KMS-11 (cell line): ENCODE results near the gene ELOA.
"Not testable (repeated sequence)": the region's sequence is repeated elsewhere in the genome, so short reads cannot be mapped to it uniquely, and the experiment has no call there.

Experiments
- H2AFZ ChIP-seq: fragments of 200-600 bp; sonication (generic); 2 replicates; pipeline ENCODE4 v1.6.1; 2016; ENCODE audit warnings: antibody characterized with exemption, mixed run types, low read depth
- H3K27ac ChIP-seq: fragments of 200-600 bp; sonication (generic); 2 replicates; pipeline ENCODE4 v1.6.1; 2016; ENCODE audit warnings: mild to moderate bottlenecking, mixed run types
- H3K27me3 ChIP-seq: fragments of 200-600 bp; sonication (generic); 2 replicates; pipeline ENCODE4 v1.6.1; 2017; ENCODE audit warnings: mild to moderate bottlenecking, low read depth, mixed run types, moderate library complexity; ENCODE audit not compliant: insufficient read depth
- H3K36me3 ChIP-seq: fragments of 200-600 bp; sonication (generic); 2 replicates; pipeline ENCODE4 v1.6.1; 2017; ENCODE audit warnings: mild to moderate bottlenecking, mixed run types; ENCODE audit not compliant: insufficient read depth
- H3K4me1 ChIP-seq: fragments of 200-600 bp; sonication (generic); 2 replicates; pipeline ENCODE4 v1.6.1; 2016; ENCODE audit warnings: mild to moderate bottlenecking, low read depth, mixed run types; ENCODE audit not compliant: poor library complexity, severe bottlenecking
- H3K4me2 ChIP-seq: fragments of 200-600 bp; sonication (generic); 2 replicates; pipeline ENCODE4 v1.7.0; 2016; ENCODE audit warnings: mild to moderate bottlenecking, mixed run types
- H3K4me3 ChIP-seq: fragments of 200-600 bp; sonication (generic); IDR thresholded peaks from 2 replicates; pipeline ENCODE4 v1.6.1; 2017; ENCODE audit warnings: low read depth, low read length, mixed read lengths; ENCODE audit not compliant: insufficient read depth
- H3K79me2 ChIP-seq: fragments of 200-600 bp; sonication (generic); 2 replicates; pipeline ENCODE4 v1.6.1; 2016; ENCODE audit warnings: low read depth, mixed run types; ENCODE audit not compliant: insufficient read depth
- H3K9ac ChIP-seq: fragments of 200-600 bp; sonication (generic); 2 replicates; pipeline ENCODE4 v1.6.1; 2016; ENCODE audit warnings: mild to moderate bottlenecking, mixed run types
- H4K20me1 ChIP-seq: fragments of 200-600 bp; sonication (generic); 2 replicates; pipeline ENCODE4 v1.6.1; 2016; ENCODE audit warnings: mild to moderate bottlenecking, mixed run types; ENCODE audit not compliant: insufficient read depth
- CTCF ChIP-seq: fragments of 200-600 bp; sonication (generic); conservative IDR thresholded peaks from 2 replicates; pipeline ENCODE4 v1.6.1; 2017; ENCODE audit warnings: low read depth, mild to moderate bottlenecking, antibody characterized with exemption, low read length, moderate library complexity, mixed read lengths

The ELOA gene

GRCh38 chr1:23727362-23727811, 15.9 kb upstream of the ELOA start:
- Histone ChIP-seq H3K27ac (no peak overlapping the region), H3K79me2 (no peaks in the 10 kb centered on the region), H3K4me1 (peaks cover 43% of the 10 kb centered on the region), H4K20me1 (no peaks in the 10 kb centered on the region), H3K27me3 (no peaks in the 10 kb centered on the region), H3K36me3 (no peaks in the 10 kb centered on the region), H3K9ac (no peak overlapping the region), H3K4me3 (no peak overlapping the region), H2AFZ (no peak overlapping the region), H3K4me2 (no peak overlapping the region)
- no peak for TF ChIP-seq CTCF

- peak overlapping the region; percentile 53 for H3K4me2 ChIP-seq
- peaks cover 83% of the 10 kb centered on the region for H3K4me1 ChIP-seq
- no peak overlapping the region for H3K27ac ChIP-seq
- H2AFZ ChIP-seq: no peak overlapping the region
- H3K9ac ChIP-seq: no peak overlapping the region
- no peaks in the 10 kb centered on the region for H3K27me3 ChIP-seq
- no peak overlapping the region for H3K4me3 ChIP-seq
- H4K20me1 ChIP-seq: no peaks in the 10 kb centered on the region
- no peaks in the 10 kb centered on the region for H3K36me3 ChIP-seq
- no peaks in the 10 kb centered on the region for H3K79me2 ChIP-seq
- TF ChIP-seq CTCF: no peak
These were observed 10.7 kb upstream of the ELOA start for GRCh38 chr1:23732363-23733224.

GRCh38 chr1:23733281-23733680, 10.0 kb upstream of the ELOA start:
- not testable (repeated sequence) for H4K20me1 ChIP-seq, H3K4me3 ChIP-seq, H3K36me3 ChIP-seq, H3K27me3 ChIP-seq, H3K27ac ChIP-seq, H3K9ac ChIP-seq, H2AFZ ChIP-seq, H3K79me2 ChIP-seq
- Histone ChIP-seq H3K4me2 (peak overlapping the region; percentile 53), H3K4me1 (peaks cover 83% of the 10 kb centered on the region)

GRCh38 chr1:23736437-23737134, 6.7 kb upstream of the ELOA start:
- peaks cover 68% of the 10 kb centered on the region for H3K4me1 ChIP-seq
- H3K9ac ChIP-seq: no peak overlapping the region
- H4K20me1 ChIP-seq: no peaks in the 10 kb centered on the region
- H3K4me2 ChIP-seq: peak overlapping the region; percentile 67
- TF ChIP-seq CTCF: no peak
- H3K27me3 ChIP-seq: no peaks in the 10 kb centered on the region
- no peak overlapping the region for H2AFZ ChIP-seq
- no peak overlapping the region for H3K4me3 ChIP-seq
- no peaks in the 10 kb centered on the region for H3K79me2 ChIP-seq
- H3K36me3 ChIP-seq: no peaks in the 10 kb centered on the region
- peak overlapping the region; percentile 25; the same call in 1 of the 2 replicates for H3K27ac ChIP-seq
